ENCODE results near the gene FAM163A.

DNA sequence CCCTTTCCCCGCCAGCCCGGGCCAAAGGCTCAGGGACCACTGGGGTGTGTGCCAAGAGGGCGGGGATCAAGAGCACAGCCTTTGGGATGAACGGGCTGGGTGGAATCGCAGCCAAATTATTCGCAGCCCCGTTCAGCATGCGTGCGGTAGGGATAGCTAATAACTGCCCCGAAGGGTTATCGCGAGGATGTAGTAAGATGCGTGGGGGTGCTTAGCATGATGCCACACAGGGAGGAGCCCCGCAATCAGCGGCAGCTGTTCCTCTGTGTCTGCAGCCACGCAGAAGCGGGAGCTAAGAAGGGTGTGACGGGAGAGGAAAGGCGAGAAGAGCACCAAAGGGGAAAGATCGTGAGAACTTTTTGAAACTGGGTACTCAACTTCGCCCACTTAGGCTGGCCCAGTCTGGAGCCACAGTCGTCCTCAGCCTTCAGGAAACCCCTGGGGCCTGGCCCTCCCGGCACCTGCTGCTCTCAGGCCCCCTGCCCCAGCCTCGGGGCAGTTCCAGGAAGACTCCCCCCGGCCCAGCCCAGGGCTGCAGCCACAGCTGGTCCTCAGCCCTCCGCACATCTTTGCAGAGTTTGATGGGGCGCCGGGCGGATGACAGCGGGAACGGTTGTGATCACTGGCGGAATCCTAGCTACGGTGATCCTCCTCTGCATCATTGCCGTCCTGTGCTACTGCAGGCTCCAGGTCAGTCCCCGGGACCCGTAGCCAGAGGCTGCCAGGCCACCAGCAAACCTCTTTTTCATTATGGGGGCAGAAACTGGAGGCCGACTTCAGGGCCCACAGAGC, 69.6 kb downstream of the FAM163A start:
- TF ChIP-seq, protein P1, sequence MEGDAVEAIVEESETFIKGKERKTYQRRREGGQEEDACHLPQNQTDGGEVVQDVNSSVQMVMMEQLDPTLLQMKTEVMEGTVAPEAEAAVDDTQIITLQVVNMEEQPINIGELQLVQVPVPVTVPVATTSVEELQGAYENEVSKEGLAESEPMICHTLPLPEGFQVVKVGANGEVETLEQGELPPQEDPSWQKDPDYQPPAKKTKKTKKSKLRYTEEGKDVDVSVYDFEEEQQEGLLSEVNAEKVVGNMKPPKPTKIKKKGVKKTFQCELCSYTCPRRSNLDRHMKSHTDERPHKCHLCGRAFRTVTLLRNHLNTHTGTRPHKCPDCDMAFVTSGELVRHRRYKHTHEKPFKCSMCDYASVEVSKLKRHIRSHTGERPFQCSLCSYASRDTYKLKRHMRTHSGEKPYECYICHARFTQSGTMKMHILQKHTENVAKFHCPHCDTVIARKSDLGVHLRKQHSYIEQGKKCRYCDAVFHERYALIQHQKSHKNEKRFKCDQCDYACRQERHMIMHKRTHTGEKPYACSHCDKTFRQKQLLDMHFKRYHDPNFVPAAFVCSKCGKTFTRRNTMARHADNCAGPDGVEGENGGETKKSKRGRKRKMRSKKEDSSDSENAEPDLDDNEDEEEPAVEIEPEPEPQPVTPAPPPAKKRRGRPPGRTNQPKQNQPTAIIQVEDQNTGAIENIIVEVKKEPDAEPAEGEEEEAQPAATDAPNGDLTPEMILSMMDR (conservative IDR thresholded peaks at IDR 0.05; ENCODE audit: low read length): no peak
- TF ChIP-seq EZH2phosphoT487 (IDR thresholded peaks at IDR 0.05; ENCODE audit: borderline replicate concordance): no peak
